ENCODE data around the gene PEX12.
"Not testable (repeated sequence)": the region's sequence is repeated elsewhere in the genome, so short reads cannot be mapped to it uniquely, and the experiment has no call there.

PEX12 gene

DNA sequence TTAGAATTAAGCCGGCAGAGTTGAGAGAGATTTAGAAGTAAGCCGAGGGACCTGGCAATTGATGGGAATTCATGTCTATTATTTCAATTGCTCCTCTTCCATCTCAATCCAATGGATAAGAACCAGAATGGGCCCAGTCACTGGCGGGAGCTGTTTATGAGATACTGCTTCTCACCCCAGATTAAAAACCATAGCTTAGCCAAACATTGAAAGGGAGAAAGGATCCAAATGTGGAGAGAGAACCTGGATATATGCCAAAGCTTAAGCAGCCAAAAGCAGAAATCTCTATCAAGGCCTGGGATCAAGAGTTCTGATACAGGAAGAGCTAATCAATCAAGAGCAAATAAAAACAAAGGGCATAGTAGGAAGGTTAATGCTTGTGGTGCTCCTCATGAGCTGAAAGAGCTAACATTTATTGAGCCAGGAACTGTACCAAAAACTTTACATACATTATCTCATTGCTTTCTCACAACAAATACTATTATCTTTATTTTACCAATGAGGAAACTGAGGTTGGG is 43.7 kb downstream of the PEX12 start:
- DNase-seq, result no peak

DNA sequence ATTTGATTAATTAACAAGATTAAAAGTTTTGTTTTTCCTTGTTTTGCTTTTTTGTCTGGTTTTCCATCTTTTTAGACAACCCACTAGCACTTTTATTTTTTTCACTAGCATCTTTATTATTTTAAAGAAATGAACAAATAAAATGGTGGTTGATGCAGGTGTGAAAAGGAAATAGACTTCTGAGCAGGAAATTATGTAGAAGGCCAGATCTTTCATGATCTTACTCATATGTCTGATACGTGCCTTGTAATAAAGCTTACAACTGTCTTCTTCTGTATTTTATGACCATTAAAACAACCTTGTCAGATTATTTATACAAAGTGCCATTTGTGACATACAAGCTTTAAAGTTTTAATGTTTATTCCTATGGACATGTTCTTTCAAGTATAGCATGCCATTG is 47.2 kb downstream of the PEX12 start:
- DNase-seq, result peak; percentile 49

DNA sequence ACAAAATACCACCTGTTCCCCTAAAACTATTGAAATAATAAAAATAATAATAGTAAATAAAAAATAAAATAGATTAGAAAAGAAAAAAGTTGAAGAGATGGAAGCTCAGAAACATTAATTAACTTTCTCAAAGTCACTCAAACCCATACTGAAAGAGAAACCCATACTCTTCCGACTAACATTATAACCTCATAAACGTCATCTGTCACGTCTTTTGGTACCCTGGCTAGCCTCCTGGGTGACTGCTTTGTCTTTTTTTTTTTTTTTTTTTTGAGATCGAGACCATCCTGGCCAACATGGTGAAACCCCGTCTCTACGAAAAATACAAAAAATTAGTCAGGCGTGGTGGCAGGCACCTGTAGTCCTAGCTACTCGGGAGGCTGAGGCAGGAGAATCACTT is 48.5 kb downstream of the PEX12 start:
- DNase-seq, result peak; percentile 55

GRCh38 chr17:35529326-35529725 is 49.0 kb downstream of the PEX12 start:
- not testable (repeated sequence) for DNase-seq
